HG02798 (cell line): ENCODE data around the gene CELSR3.

Experiments used
- ATAC-seq: cut with Tn5 transposase; IDR thresholded peaks from one replicate; pipeline ENCODE4 v1.9.1; 2021; ENCODE audit warnings: mild to moderate bottlenecking; ENCODE audit not compliant: unreplicated experiment, poor library complexity

The CELSR3 gene

DNA sequence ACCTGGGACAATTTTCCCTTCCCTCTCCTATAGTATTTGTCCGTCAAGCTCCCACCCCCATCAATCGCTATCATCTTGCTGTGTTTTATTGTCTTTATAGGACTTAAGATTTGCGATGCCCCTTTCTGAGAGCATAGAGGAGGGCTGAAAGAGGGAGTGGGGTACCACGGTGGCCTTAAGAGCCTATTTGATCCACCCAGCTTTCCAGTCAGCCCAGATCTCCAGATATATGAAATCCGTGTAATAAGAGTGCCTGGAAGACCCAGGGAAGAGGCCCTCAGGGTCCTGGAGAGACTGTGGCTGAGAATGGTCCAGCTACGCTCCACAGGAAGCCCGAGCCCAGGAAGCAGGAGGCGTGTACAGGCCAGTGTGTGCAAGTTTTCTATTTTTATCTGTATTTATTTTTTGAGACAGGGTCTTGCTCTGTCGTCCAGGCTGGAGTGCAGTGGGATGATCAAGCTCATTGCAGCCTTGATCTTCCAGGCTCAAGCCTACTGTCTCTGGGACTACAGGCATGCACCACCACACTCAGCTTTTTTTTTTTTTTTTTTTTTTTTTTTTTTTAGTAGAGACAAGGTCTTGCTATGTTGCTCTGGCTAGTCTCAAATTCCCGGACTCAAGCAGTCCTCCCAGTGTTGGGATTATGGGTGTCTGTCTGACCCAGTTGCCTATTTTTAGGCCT is 24.0 kb upstream of the CELSR3 start:
- no peak for ATAC-seq

DNA sequence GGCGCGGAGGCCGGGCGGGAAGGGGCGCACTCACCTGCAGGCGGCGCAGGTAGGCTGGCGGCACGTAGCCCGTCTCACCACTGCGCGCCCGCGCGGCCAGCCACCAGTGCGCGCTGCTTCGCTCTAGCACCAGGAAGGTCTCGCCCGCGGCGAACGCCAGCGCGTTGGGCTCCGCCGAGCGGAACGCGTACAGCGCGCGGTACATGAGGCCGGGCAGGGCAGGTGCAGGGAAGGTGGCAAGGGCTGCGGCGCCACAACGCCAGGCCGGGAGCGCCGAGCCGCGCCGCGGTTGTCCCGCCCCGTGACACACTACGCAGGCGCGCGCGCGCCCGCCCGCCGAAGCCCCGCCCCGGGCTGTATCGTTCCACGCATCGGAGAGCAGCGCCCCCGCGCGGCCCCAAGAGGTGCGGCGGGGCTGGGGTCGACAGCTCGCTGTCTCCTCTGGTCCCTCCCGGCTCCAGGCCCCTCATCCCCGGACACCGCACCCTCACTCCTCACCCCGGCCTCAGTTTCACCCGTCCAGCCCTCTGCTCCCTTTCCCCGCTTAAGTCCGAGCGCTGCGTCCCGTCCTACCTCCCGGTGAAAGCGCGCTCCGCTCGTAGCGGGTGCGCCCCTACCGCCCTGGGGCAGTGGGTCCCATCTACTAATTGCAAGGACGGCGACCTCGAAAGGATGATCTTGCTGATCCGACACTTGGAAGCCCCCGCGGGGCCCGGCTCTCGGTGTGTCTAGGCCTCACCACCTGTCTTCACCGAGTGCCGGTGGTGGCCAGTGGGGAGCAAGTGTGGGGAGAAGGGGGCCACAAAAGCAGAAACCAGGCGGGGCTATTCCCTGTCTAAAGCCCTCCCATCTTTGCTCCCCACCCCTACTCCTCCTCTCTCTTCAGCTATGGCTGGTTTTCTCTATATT is 23.2 kb upstream of the CELSR3 start, which contains the start of gene NCKIPSD:
NCKIPSD (minus strand) TSS at position 313 of the 909 bp plus-strand sequence; CDS start at position 205, 108 bp downstream.
- ATAC-seq: peak; percentile 88

DNA sequence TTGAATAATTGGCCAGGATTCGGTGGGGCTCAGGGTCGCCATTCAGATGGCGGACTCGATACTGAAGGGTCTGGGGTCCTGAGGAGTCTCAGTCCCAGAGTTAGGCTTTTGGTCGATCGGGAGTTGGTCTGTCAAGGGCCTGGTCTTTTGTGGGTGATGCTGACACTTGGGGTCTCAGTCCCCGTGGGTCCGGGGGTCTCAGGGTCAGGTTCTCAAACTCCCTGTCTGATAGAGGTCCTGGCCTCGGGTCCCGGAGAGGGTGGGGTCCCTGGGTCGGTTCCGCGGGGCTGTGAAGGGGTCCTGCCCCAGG is 22.6 kb upstream of the CELSR3 start:
- no peak for ATAC-seq

DNA sequence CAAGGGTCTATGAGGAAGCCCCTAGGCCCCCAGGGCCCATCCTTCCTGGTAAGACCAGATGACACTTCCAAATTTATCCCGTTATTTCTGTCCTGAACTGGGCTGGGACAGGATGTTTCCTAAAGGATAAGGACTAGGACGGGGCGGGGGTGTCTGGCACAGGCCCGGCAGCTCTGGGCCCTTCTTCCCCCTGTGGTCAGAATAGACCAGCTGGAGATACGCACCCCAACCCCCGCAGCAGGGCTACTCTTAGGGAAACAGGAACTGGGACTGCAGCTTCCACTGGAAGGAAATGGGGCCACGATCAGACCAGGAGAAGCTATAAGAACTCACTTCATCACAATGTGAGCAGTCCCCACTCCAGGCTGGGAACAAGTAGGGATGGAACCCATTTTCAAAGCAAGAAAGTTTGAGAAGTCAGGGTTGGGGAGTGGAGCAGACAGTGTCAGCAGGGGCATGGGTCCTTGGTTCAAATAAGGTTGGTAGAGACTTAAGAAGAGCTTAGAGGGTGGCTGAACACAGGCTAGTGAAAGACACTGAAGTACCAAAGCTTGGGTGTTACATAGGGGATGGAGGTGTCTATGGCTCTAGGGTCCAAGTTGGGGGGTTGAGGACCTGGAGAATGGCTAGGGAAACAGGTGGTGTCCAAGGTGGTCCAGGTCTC is 21.9 kb upstream of the CELSR3 start:
- no peak for ATAC-seq

DNA sequence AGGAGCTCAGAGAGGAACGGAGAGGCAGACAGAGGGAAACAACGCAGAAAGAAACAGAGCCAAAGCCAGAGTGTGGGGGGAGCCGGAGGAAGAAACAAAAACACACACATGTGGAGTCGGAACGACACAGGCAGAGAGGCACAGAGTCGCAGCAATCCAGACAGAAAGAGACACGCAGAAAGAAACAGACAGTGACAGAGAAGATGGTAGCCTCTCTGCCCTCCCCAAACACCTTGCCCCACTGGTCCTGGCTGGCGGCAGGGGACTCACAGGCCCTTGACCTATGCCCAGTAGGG is 21.3 kb upstream of the CELSR3 start:
- ATAC-seq: no peak

DNA sequence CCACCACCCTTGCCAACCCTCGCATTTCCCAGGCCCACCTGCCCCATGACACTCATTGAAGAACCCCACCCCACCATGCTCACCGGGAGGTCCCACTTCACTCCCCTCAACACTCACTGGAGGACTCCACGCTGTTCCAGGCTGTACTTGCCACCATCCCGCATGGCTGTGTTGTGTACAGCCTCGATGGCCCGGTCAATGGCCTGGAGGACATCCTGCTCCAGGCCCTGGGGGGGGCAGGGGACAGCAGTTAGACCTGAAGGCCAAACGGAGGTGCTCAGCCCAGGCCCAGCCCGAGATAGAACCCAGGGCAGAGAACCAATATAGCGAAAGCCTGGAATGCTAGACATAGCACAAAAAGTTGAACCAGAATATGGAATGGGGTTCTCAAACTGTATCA is 20.1 kb upstream of the CELSR3 start:
- ATAC-seq: no peak

DNA sequence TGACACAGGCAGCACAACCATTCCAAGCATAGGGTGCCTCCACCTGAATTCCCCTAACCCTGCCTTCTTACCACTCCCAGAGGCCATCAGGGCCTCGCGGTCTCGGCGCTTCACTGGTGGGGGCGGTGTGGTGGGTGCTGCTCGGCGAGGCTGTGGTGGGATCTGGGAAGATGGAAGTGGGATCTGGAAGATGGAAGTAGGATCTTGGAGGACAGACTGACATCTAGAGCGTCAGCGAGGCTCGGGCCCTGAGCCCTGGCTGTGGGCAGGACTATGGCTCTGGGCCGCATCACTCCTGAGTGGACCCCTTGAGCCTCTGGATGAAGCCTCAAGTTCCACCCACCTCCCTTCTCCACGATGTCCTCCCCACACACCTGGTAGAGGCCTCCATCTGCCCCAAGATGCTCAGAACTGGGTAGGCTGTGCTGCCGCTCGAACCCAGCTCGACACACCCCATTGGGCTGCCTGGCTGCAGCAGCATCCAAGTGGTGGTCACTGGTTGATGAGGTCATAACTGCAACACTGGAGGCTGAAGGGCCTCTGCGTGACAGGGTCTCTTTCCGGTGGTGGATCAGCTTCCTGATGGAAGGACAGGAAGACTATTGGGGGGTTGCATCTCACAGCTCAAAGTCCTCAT is 19.4 kb upstream of the CELSR3 start:
- ATAC-seq: no peak

DNA sequence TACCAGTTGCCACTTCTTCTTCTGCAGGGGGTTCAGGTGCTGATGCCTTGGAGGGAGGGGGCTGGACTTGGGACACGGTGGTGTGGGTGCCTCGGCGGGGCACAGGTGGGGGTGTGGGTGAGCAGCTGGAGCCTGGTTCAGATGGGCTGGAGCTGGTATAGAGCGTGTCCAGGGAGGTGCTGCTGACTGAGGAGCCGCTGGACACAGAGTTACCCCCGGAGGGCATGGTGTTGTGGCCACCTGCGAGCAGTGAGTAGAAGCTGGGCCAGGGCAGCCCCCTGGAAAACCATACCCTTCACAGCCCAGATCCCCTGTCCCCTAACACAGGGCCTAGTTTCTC is 18.8 kb upstream of the CELSR3 start:
- ATAC-seq: no peak

DNA sequence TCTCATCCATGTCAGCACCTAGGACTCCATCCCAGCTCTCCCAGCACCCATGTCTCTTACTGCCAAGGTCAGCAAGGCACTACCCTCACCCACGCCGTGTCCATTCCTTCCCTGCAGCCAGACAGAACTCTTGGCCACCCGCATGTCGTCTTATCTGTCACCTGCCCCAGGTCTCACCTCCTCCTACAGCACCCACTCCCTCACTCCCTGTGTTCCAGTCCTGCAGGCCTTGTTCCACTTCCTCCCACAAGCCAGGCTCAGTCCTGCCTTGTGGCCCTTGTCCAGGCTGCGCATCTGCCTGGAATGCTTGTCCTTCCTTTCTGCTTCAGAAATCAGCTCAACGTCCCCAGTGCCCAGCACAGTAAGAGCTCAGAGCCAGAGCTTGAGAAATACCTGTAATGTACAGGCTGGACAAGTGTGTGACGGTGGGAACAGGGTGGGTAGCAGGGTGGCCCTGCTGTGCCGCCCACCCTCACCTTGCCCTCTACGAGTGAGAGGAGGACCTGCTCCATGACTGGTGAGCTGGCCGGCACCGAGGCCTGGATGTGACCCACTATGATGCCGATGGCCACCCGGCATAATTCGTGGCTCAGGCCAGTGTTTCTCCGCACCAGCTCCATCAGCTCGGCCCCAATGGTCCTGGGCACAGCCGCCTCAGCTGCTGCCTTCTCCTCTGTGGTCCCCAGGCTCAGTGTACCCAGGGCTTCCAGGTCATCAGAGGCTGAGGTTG is 18.3 kb upstream of the CELSR3 start:
- no peak for ATAC-seq

DNA sequence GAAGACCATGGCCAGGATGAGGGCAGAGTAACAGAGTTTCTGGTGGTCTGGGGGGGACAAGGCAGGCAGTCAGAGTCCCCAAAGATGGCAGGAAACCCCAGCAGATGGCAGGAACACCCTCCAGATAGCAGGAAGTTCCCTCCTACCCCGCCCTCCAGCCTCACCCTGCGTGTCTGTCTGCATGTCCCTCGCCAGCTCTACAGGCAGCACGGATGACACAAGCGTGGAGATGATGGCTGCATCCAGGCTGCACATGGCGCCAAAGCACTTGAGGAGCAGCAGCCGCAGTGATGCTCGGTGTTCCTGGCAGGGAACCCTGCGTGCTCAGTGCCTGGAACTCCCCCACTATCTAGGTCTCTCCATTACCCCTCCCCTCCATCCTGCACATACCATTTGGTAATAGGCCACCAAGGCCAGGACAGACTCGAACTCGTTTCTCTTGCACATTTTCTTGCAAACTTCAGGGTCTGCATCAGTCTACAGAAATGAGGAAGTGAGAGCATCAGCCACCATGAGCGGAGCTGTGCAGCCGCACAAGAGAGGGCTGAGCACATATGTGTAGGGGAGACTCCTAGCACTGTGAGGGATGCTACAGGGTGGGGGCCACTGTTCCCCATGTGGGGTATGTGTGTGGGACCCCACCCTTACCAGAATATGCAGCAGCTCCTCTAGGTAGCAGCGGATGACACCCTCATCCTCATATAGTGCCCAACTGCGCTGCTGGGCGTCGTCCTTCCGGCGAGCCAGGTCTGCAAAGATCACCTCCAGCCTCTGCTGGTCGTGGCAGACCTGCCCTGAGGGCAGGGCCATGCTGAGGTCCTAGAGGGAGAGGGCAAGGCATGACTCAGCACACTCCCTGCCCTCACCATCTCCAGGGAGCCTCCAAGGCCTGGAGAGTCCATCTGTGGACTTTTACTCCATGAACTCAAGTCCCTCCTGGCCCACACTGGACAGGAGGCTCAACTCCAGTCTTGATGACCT is 17.0 kb upstream of the CELSR3 start:
- ATAC-seq: no peak

DNA sequence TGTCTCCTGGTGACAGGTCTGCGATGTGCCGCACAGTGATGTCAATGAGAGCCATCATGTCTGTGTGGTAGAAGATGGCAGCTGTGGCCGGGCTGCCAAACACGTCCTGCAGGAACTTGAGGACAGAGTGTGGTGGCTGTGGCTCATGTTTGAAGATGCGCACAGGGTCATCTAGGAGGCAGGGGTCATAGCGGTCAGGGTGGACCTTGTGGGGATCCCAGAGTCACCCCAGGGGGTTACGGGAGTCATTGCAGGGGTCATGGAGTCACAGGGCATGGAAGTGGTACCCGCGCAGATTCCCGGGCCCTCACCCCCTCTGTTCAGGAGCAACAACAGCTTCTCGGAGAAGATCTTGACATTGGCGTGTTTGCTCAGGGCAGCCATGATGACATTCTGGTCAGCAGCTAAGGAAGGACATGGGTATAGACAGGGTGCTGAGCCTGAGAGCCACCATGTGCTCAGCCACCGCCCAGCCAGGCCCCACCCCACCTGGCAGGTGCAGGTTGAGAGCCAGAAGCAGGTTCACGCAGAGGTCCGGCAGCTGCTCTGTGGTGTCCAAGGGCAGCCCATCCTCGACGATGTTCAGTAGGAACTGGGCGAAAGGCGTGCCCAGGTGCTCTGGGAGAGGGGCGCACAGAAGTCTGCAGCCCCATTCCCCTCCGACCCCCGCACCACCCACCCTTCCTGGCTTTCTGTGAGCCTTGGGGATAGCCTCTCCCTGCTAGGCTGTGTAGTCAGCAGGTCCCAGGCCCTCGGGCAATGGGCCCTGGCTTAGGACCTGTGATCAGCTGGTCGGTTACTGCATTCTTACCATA is 16.1 kb upstream of the CELSR3 start:
- no peak for ATAC-seq

DNA sequence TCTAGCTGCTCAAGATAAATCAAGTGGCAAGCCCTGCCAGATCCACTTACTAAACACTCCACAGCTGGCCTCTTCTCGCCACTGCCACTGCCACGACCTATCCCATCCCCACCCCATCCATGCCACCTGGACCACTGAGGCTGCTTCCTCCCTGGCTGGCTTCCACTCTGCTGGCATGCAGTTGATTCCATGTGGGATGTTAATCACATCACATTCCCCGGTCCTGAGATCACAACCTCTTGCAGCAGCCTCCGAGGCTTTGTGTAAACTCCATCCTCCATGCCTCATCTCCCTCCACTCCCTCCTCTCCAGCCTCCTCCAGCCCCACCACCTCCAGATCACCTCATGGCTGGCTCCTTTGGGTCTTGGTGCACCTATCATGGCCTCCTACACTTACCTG is 15.4 kb upstream of the CELSR3 start:
- no peak for ATAC-seq

DNA sequence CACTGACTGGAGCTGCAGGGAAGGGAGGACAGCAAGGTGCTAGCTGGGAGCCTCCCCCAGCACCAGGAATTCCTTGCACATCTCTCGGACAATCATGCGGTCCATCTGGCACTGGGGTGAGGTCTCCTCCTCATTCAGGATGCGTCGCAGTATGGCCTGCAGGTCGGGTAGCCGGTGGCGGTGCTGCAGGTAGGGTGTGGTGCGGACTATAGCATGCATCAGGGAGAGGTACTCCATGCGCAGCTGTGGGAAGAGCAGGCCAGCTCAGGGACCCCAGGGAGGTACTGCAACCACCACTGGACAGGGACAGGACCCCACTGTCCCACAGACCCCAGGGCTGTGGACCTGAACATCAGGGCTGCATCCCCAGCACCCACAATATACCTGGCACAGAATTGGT is 11.8 kb upstream of the CELSR3 start:
- ATAC-seq: no peak

DNA sequence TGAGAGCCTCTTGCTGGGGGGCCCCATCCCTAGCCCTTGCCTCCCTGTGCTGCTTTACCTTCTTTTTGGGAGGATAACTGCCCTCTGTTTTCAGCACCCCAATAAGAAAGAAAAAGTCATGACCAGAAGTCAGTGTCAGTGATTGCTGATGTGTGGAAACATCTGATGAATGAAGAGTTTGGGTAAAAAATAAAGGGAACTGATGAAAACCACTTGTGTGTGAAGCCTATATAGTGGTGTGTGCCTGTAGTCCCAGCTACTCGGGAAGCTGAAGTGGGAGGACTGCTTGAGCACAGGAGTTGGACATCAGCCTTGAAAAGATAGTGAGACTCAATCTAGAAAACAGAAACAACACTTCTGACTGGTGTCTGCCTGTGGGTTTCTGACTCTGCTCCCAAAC is 9.8 kb upstream of the CELSR3 start:
- no peak for ATAC-seq

DNA sequence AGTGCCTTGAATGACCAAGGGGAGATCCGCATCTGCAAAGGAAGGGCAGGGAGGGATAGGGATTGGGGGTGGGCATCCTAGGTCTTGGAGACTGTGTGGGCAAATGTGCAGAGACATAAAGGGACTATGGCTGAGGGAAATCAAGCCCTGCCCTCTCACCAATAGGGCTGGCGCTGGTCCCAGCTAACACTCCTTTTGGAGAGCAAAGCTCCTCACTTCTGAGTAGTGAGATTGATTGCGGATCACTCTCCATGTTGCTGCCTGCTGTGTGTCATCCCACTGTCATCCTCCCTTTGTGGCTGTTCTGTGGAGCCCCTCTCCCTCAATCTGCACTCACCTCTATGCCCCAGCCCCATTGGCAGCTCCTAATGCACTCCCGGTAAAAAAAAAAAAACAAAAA is 2.2 kb upstream of the CELSR3 start:
- ATAC-seq: no peak

DNA sequence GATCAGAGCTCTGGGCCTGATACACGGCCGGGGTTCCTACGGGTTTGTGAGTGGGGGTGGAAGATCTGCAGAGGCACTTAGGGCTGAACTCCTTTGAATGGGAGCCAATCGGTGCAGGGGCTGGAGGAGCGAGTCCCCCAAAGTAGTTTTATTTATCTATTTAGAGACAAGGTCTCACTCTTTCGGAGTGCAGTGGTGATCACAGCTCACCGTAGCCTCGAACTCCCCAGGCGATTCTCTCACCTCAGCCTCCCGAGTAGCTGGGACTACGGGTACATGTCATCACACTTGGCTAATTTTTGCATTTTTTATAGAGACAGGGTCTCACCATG is 1.6 kb upstream of the CELSR3 start:
- no peak for ATAC-seq

DNA sequence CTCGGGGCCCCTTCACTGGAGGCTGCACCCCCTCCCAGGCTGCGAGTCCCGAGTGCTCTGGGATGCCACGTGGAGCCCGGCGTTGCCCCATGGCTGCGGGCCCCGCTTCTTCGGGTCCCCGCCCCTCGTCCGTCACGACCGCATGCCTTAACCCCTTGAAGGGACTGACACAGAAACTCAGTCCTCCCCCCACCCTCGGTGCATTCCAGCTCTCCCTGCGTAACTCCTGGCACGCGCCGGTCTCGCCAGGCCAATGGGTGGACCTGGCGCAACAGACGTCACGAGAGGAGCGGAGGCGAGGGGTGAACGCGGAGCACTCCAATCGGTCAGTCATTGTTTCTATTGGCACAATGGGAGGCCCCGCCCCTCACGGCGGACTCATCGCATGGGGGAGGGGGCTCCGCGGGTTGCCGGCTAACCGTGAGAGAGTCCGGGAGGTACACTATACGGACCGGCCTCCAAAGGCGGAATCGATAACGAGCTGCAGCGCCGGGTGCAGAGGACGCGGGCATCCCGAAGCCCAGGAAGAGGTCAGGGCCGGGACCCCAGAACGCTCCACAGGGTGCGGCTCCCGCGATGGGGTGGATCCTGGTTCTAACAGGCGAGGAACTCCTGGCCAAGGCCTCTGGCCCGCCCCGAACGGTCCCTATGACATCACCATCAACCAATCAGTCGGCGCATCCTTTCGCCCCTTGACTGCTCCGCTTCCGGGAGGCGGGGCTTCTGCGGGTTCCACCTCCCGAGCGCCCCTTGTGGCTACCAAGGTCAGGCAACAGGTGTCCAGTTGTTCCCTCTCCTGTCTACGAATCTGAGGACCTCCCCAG is 1.0 kb upstream of the CELSR3 start:
- peak; percentile 88 for ATAC-seq
